HG02588 (cell line): ENCODE results near the gene CTDSP2.
A peak's percentile ranks its signal among the peaks of the same experiment; 100 is the strongest.
"Not testable (repeated sequence)": the region's sequence is repeated elsewhere in the genome, so short reads cannot be mapped to it uniquely, and the experiment has no call there.

Experiments
- ATAC-seq: cut with Tn5 transposase; IDR thresholded peaks from one replicate; pipeline ENCODE4 v1.9.1; 2021; ENCODE audit warnings: mild to moderate bottlenecking, moderate library complexity; ENCODE audit not compliant: unreplicated experiment

CTDSP2 gene

GRCh38 chr12:57853864-57854556 lies 7.5 kb upstream of the CTDSP2 start:
- ATAC-seq, result no peak

GRCh38 chr12:57852620-57853500 lies 6.3 kb upstream of the CTDSP2 start:
- no peak for ATAC-seq

- ATAC-seq, result no peak
These were observed 5.7 kb upstream of the CTDSP2 start for GRCh38 chr12:57852200-57852599.

- ATAC-seq, result no peak
These were observed 5.0 kb upstream of the CTDSP2 start for GRCh38 chr12:57851552-57851951.

DNA sequence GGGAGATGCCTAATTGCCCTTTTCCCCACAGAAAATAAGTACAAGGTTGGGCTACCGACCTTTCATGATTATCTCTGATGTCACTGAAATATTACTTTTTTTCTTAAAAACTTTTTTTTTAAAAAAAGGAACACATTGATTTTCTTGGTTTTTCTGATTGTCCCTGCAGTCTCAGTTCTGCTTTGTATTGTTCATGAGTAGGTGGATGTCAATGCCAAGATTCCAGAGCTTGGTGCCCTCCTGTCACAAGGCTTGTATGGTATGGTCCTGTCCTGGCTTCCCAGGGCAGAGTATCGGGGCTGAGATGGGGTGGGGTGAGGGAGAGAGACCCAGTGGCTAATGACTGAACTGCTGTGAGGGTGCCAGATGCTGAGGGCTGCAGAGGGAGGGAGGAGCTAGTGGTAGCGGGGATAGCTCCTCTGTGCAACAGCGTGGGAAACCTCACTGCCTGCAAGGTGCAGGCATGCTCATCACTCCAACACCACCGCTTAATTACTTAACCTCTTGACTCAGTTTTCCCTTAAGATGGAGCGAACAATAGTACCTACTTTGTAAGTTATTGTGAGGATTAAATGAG lies 4.4 kb upstream of the CTDSP2 start:
- no peak for ATAC-seq

DNA sequence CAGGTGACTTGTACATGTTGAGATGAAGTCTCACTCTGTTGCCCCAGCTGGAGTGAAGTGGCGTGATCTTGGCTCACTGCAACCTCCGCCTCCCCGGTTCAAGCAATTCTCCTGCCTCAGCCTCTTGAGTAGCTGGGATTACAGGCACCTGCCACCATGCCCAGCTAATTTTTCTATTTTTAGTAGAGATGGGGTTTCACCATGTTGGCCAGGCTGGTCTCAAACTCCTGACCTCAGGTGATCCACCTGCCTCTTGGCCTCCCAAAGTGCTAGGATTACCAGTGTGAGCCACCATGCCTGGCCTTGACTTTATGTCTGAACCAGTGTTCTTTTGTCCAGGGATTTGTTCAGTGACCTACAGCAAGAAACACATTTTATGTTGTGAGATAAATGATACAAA lies 2.9 kb upstream of the CTDSP2 start:
- not testable (repeated sequence) for ATAC-seq

DNA sequence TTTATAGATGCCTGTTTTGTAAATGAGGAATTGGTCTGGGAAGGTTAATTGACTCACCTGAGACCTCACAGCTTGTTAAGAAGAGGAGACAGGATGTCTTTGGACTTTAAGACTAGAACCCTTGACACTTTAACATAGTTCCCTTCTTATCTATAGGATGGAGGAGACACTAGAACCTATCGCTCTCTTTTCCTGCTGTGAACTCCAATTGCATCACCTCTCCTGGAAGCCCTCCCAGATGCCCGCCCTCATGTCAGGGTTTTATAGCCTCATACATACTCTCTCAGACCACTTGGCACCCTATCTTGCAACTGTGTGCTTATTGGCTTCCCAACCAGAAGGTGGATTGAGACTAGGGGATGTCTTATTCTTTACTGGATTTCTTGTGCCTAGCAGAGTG lies 2.5 kb upstream of the CTDSP2 start:
- no peak for ATAC-seq

GRCh38 chr12:57848208-57848607 lies 1.7 kb upstream of the CTDSP2 start:
- ATAC-seq, result no peak

DNA sequence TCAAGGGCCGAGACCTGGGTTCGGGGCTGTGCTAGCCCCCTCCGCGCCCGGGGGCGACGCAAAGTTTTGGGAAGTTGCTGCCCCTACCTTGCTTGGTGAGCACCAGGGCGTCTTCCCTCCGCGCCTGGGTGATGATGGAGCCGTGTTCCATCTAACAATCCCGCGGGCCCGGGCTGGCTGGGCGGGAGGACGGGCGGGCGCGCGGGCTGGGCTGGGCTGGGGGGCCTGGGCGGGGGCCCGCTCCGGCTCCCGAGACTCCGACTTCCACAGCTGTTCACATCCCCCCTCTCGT lies 298 bp downstream of the CTDSP2 start:
- ATAC-seq, result peak; percentile 2

DNA sequence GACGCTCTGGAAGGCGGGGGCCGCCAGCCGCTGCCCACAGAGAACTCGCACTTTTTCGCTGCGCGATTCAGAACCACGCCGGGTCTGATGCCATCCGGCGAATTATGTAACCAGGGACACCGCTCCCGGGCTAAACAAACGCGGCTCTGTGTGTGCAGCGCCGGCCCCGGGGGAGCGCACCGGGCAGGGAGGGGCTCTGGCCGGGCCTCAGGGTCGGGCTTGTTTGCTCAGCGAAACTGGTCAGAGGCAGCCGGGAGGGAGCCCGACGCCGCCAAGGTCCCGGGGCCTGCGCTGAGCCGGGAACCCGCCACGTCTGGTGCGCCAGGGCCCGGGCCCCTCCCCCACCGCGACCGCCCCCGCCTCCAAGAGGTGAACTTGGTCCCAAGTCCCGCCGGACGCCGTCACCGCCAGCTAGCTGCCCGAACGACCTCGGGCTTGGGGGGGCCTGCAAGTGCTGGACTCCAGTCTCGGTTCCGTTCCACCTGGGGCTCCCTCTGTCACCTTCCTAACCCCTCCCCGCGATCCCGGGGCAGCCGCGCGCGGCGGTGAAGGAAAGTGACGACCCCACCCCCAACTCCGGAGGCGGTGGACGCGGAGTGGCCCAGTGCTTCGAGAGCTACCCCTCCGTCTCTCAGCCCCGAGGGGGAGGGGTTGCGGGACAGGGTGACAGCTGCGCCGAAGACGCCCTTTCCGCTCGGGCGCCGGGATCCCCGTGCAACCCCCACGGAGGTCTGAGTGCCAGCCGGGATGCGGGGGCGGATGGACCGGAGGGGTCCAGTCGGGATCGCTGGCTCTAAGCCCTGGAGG lies 848 bp downstream of the CTDSP2 start:
- ATAC-seq, result peak; percentile 33

GRCh38 chr12:57844709-57845477 lies 1.6 kb downstream of the CTDSP2 start:
- ATAC-seq, result peak; percentile 19

GRCh38 chr12:57842342-57843294 lies 3.9 kb downstream of the CTDSP2 start:
- no peak for ATAC-seq

GRCh38 chr12:57841445-57841844 lies 5.1 kb downstream of the CTDSP2 start:
- ATAC-seq, result no peak

- no peak for ATAC-seq
These were observed 5.8 kb downstream of the CTDSP2 start for GRCh38 chr12:57840726-57841125.

DNA sequence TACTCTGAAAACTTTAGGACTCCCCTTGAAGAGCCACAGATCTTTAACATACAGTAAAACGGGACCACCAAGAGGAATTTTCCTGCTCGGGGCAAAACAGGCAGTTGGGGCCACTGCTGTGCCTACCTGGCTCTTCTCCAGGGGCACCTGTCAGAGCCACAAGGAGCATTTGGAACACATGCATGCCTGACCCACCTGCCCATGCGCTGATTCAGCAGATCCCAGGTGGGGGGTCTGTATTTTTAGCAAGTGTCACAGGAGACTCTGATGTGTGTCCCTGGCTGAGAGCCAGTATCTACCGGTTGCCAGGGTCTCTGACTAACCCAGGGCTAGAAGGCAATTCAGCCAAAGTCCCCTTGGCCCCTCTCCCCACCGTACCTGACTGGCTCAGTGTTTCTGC lies 6.5 kb downstream of the CTDSP2 start:
- ATAC-seq, result no peak

DNA sequence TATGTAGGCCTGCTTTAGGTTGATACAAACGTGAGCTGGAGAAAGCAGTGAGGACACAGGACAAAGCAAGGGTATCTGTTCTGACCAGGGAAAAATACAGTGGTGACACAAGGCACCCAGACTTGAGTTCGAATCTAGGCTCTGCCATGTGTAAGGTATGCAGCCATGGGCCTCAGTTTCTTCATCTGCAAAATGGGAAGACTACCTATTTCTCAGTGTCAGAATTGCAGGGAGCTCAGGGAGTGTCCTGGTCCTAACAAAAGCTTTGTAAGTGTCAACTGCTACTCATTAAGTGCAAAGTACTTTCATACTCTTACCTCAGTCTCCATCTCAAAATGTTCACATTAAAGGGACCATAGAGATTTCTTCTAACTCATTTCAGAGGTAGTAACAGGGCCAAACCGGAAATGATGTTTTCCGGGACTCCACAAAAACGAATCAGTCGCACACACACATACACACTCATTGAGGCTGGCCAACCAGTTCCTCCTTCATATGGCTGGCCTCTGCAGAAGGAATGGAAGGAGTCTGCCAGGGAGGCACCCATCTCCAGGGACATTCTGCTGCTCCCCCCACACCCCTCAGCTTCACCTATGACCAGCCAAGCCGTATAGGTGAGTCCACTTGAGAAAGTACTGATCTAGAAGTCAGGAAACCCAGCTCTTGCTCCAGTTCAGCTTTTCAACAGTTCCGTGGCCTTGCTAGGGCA lies 7.8 kb downstream of the CTDSP2 start:
- no peak for ATAC-seq

DNA sequence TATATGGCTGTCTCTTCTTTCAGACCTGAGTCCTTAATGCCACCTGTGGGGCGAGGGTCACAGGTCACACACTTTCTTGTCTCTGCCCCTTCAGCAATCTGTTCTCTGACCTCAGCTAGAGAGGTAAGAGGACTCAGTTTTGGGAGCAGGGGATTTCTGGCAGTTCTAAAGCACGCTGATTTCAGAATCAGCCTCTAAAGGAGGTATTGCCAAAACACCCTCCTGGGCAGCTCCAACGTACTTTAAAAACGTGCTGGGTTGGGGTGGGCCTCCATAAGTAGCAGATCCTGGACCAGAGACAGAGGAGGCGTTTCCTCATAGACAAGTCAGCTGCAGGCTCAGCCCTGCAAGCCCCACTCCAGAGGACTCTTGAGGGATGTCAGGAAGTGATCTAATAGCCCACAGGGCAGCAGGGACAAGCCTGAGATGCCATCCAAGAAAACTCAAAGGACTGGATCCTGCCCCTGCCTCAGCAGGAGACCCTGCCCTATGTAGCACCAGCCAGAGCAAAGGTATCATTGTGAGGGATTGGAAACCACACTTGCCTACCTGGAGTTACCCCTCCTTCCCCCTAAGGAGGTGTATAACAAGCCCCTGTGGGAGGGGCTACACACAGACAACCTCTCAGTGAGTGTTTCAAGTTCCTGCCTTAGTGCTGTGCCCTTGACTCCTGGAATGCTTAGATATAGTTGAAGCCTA lies 8.5 kb downstream of the CTDSP2 start:
- no peak for ATAC-seq
